Measurements from ENCODE around the gene RTEL1. TPM values are rescaled to one million over a fixed set of nuclear protein-coding genes. Genes with fewer than 3 reads are reported as not detected.

RTEL1 gene
- total and polyA plus RNA-seq, 9 of the 15 experiments (the other 6 are each of a cell fraction or from before 2014, with no cell fraction given): 0.36 to 61.0 (median 17.9) TPM

- TF ChIP-seq ATF2 (CRISPR knock-in tag; IDR thresholded peaks at IDR 0.05) (no peak), SRSF9 (IDR thresholded peaks at IDR 0.05; ENCODE audit: borderline replicate concordance, low read depth, low read length) (no peak), SIRT6 (IDR thresholded peaks at IDR 0.05; ENCODE audit: low read depth, low read length) (no peak), ARID4B (CRISPR knock-in tag; IDR thresholded peaks at IDR 0.05) (peak; percentile 84), PCBP1 (IDR thresholded peaks at IDR 0.05; ENCODE audit: low read depth, low read length, poor library complexity, severe bottlenecking) (no peak), MEF2A (IDR thresholded peaks at IDR 0.05; ENCODE audit: control insufficient read depth, low read depth, low read length) (no peak), FOXM1 (IDR thresholded peaks at IDR 0.05; ENCODE audit: low read depth) (no peak), FOXM1 (CRISPR knock-in tag; IDR thresholded peaks at IDR 0.05; ENCODE audit: low read depth) (no peak), STAT6 (CRISPR knock-in tag; IDR thresholded peaks at IDR 0.05) (no peak), EP400 (IDR thresholded peaks at IDR 0.05) (no peak), ETV6 (IDR thresholded peaks at IDR 0.05; ENCODE audit: borderline replicate concordance in 1 of 2, low read depth in 2 of 2, low read length in 1 of 2) (no peak), ETV6 (CRISPR knock-in tag; IDR thresholded peaks at IDR 0.05; ENCODE audit: borderline replicate concordance) (no peak), GATA2 (CRISPR knock-in tag; IDR thresholded peaks at IDR 0.05) (no peak), HNRNPH1 (optimal IDR thresholded peaks at IDR 0.05; ENCODE audit: low read depth, low read length) (no peak), TFE3 (CRISPR knock-in tag; IDR thresholded peaks at IDR 0.05) (no peak), HMGN3 (IDR thresholded peaks at IDR 0.05; ENCODE audit: borderline replicate concordance, extremely low read depth, insufficient read length, low read depth, low read length) (no peak), RBM39 (optimal IDR thresholded peaks at IDR 0.05; ENCODE audit: low read depth, low read length) (no peak)
These were observed 16.2 kb upstream of the RTEL1 start (continued) for GRCh38 chr20:63641792-63642523.
